K562 (cell line): ENCODE measurements around the gene KLHL30.

Experiments
- ATF2 ChIP-seq: sonication (generic); formaldehyde crosslinking; IDR thresholded peaks from 2 replicates; pipeline ENCODE4 v1.8.1; 2022; ENCODE audit warnings: missing genetic modification reagents
- CTCF ChIP-seq, 3 experiments: IDR thresholded peaks in 2 of 3; conservative IDR thresholded peaks in 1 of 3; 2 replicates each; pipeline ENCODE4 v1.5.1; 2011 to 2012; ENCODE audit warnings: low read length in 3 of 3, mild to moderate bottlenecking in 3 of 3, control low read depth in 2 of 3, improper control_type of control experiment in 1 of 3, inconsistent platforms in 1 of 3, low read depth in 1 of 3, mixed read lengths in 1 of 3, moderate library complexity in 1 of 3; ENCODE audit not compliant: insufficient read depth in 2 of 3
- PHF8 ChIP-seq: fragments of 200-600 bp; sonication (generic); IDR thresholded peaks from 2 replicates; pipeline ENCODE4 v1.6.1; 2012; ENCODE audit warnings: mixed run types, mild to moderate bottlenecking, inconsistent platforms, low read length, moderate library complexity, borderline replicate concordance

GRCh38 chr2:238100049-238100820 is 38.2 kb upstream of the KLHL30 start, which contains the start of gene ESPNL:
- TF ChIP-seq ATF2 (CRISPR knock-in tag), result no peak
- no peak for TF ChIP-seq PHF8
- no peak for TF ChIP-seq CTCF (IDR thresholded peaks at IDR 0.05 in 2 of 3, conservative IDR thresholded peaks at IDR 0.05 in 1 of 3; ENCODE audit: insufficient read depth in 2 of 3, low read depth in 1 of 3, low read length in 3 of 3)
